HG03064 (cell line): ENCODE measurements around the gene TSPEAR.
"Not testable (repeated sequence)": the region's sequence is repeated elsewhere in the genome, so short reads cannot be mapped to it uniquely, and the experiment has no call there.

Source experiments
- ATAC-seq: cut with Tn5 transposase; IDR thresholded peaks from one replicate; pipeline ENCODE4 v1.9.1; 2021; ENCODE audit warnings: low read depth; ENCODE audit not compliant: unreplicated experiment

Gene TSPEAR

GRCh38 chr21:44637851-44638348, 73.5 kb downstream of the TSPEAR start:
- ATAC-seq: not testable (repeated sequence)

GRCh38 chr21:44637018-44637850, 74.1 kb downstream of the TSPEAR start, which contains the start of gene KRTAP10-10:
TSS of gene KRTAP10-10 (plus strand) at chr21:44637356. CDS start at chr21:44637418, 62 bp downstream.
- no peak for ATAC-seq

GRCh38 chr21:44636209-44637017, 75.0 kb downstream of the TSPEAR start:
- ATAC-seq: no peak

- no peak for ATAC-seq
These were observed 79.3 kb downstream of the TSPEAR start for GRCh38 chr21:44632067-44632466.

GRCh38 chr21:44630440-44630839, 80.9 kb downstream of the TSPEAR start:
- ATAC-seq: no peak

GRCh38 chr21:44628707-44629391, 82.5 kb downstream of the TSPEAR start:
- no peak for ATAC-seq

GRCh38 chr21:44627831-44628233, 83.5 kb downstream of the TSPEAR start:
- not testable (repeated sequence) for ATAC-seq

GRCh38 chr21:44627181-44627822, 84.1 kb downstream of the TSPEAR start:
- ATAC-seq: not testable (repeated sequence)

- ATAC-seq: no peak
These were observed 84.7 kb downstream of the TSPEAR start, which contains the start of gene KRTAP10-9 for GRCh38 chr21:44626673-44627143. TSS of gene KRTAP10-9 (plus strand) at chr21:44627093. CDS start at chr21:44627172, 79 bp downstream.

- no peak for ATAC-seq
These were observed 85.1 kb downstream of the TSPEAR start for GRCh38 chr21:44626262-44626661.

- no peak for ATAC-seq
These were observed 85.6 kb downstream of the TSPEAR start for GRCh38 chr21:44625756-44626155.

GRCh38 chr21:44623575-44623974, 87.8 kb downstream of the TSPEAR start:
- ATAC-seq: no peak

- ATAC-seq: no peak
These were observed 91.5 kb downstream of the TSPEAR start for GRCh38 chr21:44619886-44620285.

- ATAC-seq: no peak
These were observed 92.5 kb downstream of the TSPEAR start for GRCh38 chr21:44618909-44619308.

- ATAC-seq: no peak
These were observed 92.9 kb downstream of the TSPEAR start for GRCh38 chr21:44618504-44618903.

- ATAC-seq: no peak
These were observed 94.3 kb downstream of the TSPEAR start for GRCh38 chr21:44617071-44617501.

- ATAC-seq: no peak
These were observed 94.8 kb downstream of the TSPEAR start for GRCh38 chr21:44616591-44616926.

GRCh38 chr21:44615911-44616590, 95.3 kb downstream of the TSPEAR start:
- ATAC-seq: no peak

- ATAC-seq: no peak
These were observed 95.9 kb downstream of the TSPEAR start for GRCh38 chr21:44615466-44615865.
